Measurements from ENCODE around the gene SIGLEC10.
"Not testable (repeated sequence)": the region's sequence is repeated elsewhere in the genome, so short reads cannot be mapped to it uniquely, and the experiment has no call there.

The SIGLEC10 gene

DNA sequence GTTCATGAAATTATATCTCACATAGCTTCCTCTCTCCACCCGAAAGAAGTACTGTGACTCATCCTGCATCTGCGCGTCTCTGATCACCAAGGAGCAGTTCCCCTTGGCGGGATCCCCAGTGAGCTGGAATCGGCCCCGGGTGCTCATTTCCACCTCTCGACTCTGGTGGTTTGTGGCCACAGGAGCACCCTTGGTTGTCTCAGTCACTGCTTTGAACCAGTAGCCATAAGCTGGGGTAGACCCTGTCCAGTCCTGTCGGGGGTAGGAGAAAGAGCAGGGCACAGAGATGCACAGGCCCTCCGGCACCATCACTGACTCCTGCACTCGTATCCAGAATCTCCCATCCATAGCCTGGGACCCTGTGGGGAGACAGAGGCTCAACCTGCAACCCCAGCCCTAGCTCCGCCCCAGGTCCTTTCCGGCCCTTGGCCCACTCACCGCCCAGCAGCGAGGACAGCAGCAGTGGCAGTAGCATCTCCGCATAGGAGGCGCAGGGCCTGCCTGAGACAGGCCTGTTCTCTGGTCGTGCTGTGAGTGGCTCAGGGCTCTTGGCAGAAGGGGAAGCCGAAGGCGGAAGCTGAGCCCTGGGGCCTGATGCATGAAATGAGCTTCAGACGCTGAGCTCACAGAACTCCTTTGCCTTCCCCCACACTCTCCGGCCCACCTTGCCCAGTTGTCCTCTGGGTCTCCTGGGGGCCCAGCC is at the start of gene SIGLEC10:
Gene SIGLEC10 (minus strand): TSS at position 536 of the 703 bp plus-strand sequence. CDS start 61 bp downstream, at position 475.
- in situ Hi-C loops (cut with HindIII; ENCODE audit: low sequenced_read_pairs), result no loop called here
- TF ChIP-seq, protein P1, sequence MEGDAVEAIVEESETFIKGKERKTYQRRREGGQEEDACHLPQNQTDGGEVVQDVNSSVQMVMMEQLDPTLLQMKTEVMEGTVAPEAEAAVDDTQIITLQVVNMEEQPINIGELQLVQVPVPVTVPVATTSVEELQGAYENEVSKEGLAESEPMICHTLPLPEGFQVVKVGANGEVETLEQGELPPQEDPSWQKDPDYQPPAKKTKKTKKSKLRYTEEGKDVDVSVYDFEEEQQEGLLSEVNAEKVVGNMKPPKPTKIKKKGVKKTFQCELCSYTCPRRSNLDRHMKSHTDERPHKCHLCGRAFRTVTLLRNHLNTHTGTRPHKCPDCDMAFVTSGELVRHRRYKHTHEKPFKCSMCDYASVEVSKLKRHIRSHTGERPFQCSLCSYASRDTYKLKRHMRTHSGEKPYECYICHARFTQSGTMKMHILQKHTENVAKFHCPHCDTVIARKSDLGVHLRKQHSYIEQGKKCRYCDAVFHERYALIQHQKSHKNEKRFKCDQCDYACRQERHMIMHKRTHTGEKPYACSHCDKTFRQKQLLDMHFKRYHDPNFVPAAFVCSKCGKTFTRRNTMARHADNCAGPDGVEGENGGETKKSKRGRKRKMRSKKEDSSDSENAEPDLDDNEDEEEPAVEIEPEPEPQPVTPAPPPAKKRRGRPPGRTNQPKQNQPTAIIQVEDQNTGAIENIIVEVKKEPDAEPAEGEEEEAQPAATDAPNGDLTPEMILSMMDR (IDR thresholded peaks at IDR 0.05; ENCODE audit: low read depth, low read length), result no peak
- H3K4me3 ChIP-seq (ENCODE audit: low read depth, low read length), result no peak within 1 kb of the TSS
- DNase-seq (ENCODE audit: low read depth, low spot score), result no peak

GRCh38 chr19:51466723-51467122 is 49.3 kb upstream of the SIGLEC10 start:
- in situ Hi-C loops (cut with HindIII; ENCODE audit: low sequenced_read_pairs), result no loop called here
- no peak overlapping the region for H3K4me3 ChIP-seq (ENCODE audit: low read depth, low read length)
- no peak for DNase-seq (ENCODE audit: low read depth, low spot score)
- TF ChIP-seq, protein P1 (IDR thresholded peaks at IDR 0.05; ENCODE audit: low read depth, low read length), result no peak

DNA sequence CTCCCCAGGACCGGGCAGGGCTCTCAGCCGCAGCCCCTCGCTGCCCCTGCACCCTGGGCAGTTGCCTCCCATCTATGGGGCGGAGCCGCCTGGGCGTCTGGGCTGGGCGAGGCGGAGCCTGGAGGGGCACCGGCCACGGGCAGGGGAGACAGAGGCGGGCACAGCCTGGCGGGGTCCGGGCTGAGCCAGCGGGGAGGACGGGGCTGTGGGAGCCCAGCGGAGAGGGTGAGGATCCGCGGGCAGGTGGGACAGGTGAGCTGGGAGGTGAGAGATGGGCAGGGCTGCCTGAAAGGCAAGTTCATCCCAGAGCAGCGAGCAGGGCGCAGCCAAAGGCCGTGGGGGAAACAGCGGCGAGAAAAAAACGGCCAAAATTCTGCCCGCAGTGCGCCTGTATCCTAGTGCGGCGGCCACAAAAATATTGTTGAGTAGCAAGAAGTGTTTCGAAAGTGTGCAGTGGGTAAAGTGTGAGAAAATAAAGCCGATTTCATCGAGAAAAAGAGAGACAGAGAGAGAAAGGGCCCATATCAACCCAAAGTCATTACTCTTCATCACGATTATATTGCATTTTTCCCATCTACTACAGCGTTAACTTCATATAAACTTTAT is 46.6 kb upstream of the SIGLEC10 start:
- in situ Hi-C loops (cut with HindIII; ENCODE audit: low sequenced_read_pairs); DNase-seq (ENCODE audit: low read depth, low spot score); H3K4me3 ChIP-seq (ENCODE audit: low read depth, low read length): not testable (repeated sequence)

GRCh38 chr19:51462681-51463080 is 45.2 kb upstream of the SIGLEC10 start:
- in situ Hi-C loops (cut with HindIII; ENCODE audit: low sequenced_read_pairs), result no loop called here
- TF ChIP-seq, protein P1 (IDR thresholded peaks at IDR 0.05; ENCODE audit: low read depth, low read length), result no peak
- H3K4me3 ChIP-seq (ENCODE audit: low read depth, low read length), result no peak overlapping the region
- DNase-seq (ENCODE audit: low read depth, low spot score), result no peak

- in situ Hi-C loops (cut with HindIII; ENCODE audit: low sequenced_read_pairs), result no loop called here
- no peak overlapping the region for H3K4me3 ChIP-seq (ENCODE audit: low read depth, low read length)
- DNase-seq (ENCODE audit: low read depth, low spot score), result no peak
- TF ChIP-seq, protein P1 (IDR thresholded peaks at IDR 0.05; ENCODE audit: low read depth, low read length), result no peak
Observed at GRCh38 chr19:51462276-51462675, 44.8 kb upstream of the SIGLEC10 start.

GRCh38 chr19:51461723-51462161 is 44.3 kb upstream of the SIGLEC10 start:
- no peak overlapping the region for H3K4me3 ChIP-seq (ENCODE audit: low read depth, low read length)
- TF ChIP-seq, protein P1 (IDR thresholded peaks at IDR 0.05; ENCODE audit: low read depth, low read length), result no peak
- in situ Hi-C loops (cut with HindIII; ENCODE audit: low sequenced_read_pairs), result no loop called here
- no peak for DNase-seq (ENCODE audit: low read depth, low spot score)
